ENCODE results near the gene MZT2B. TPM values are rescaled to one million over a fixed set of nuclear protein-coding genes. Genes with fewer than 3 reads are reported as not detected.
"Not testable (repeated sequence)": the region's sequence is repeated elsewhere in the genome, so short reads cannot be mapped to it uniquely, and the experiment has no call there.

MZT2B gene
- total and polyA plus RNA-seq, 2 of the 13 experiments (the other 11 are each of a cell fraction or from before 2014, with no cell fraction given), result 253 to 410 TPM

GRCh38 chr2:130162486-130162885 is 19.6 kb upstream of the MZT2B start:
- WGBS (ENCODE audit: low lambda C conversion rate), result 99% methylated on average over 6 of the region's 7 CpGs
- H3K4me3 ChIP-seq (replicated peaks in 1 of 3; ENCODE audit: insufficient read depth in 1 of 3, low read depth in 2 of 3, low read length in 3 of 3); BruUV-seq (replicated peaks); H3K27me3 ChIP-seq (ENCODE audit: control insufficient read depth in 1 of 2, insufficient read depth in 2 of 2, low read length in 2 of 2); H4K20me1 ChIP-seq (ENCODE audit: insufficient read depth, low read length); H3K9ac ChIP-seq (ENCODE audit: insufficient read depth, low read depth, low read length); DNase-seq (ENCODE audit: low spot score); CTCF ChIA-PET (ENCODE audit: low intra/inter-chr PET ratio, low total read pairs); H3K4me1 ChIP-seq (ENCODE audit: insufficient read depth, low read length); FAIRE-seq; H3K4me2 ChIP-seq (ENCODE audit: low read depth, low read length); ATAC-seq; H3K79me2 ChIP-seq (ENCODE audit: insufficient read depth, low read length); H2AFZ ChIP-seq (ENCODE audit: low read length); in situ Hi-C loops (cut with HindIII; ENCODE audit: extremely low pct_ligation_motif_present, low pct_unique_long_range_greater_than_20kb); intact Hi-C loops (cut with micrococcal nuclease; ENCODE audit: unreplicated experiment); H3K27ac ChIP-seq (ENCODE audit: extremely low read length, insufficient read depth, low read length); POLR2A ChIA-PET; H3K9me3 ChIP-seq (ENCODE audit: low read length): not testable (repeated sequence)
- peaks cover 31 to 58% of the 10 kb centered on the region in 2 experiments for H3K36me3 ChIP-seq (replicated peaks in 1 of 2; ENCODE audit: control insufficient read depth in 1 of 2, insufficient read depth in 2 of 2, low read length in 2 of 2)

GRCh38 chr2:130162968-130163367 is 19.1 kb upstream of the MZT2B start:
- POLR2A ChIA-PET, result no interaction called here
- no peak overlapping the region for H3K4me3 ChIP-seq (replicated peaks in 1 of 3; ENCODE audit: insufficient read depth in 1 of 3, low read depth in 2 of 3, low read length in 3 of 3)
- H3K36me3 ChIP-seq (replicated peaks in 1 of 2; ENCODE audit: control insufficient read depth in 1 of 2, insufficient read depth in 2 of 2, low read length in 2 of 2), result peaks cover 33 to 63% of the 10 kb centered on the region in 2 experiments
- no peak overlapping the region for H2AFZ ChIP-seq (ENCODE audit: low read length)
- in situ Hi-C loops (cut with HindIII; ENCODE audit: extremely low pct_ligation_motif_present, low pct_unique_long_range_greater_than_20kb), result no loop called here
- no TSS peak for BruUV-seq (replicated peaks)
- FAIRE-seq, result no peak
- no peak overlapping the region for H3K27ac ChIP-seq (ENCODE audit: extremely low read length, insufficient read depth, low read length)
- H3K4me2 ChIP-seq (ENCODE audit: low read depth, low read length), result no peak overlapping the region
- ATAC-seq, result no peak
- CTCF ChIA-PET (ENCODE audit: low intra/inter-chr PET ratio, low total read pairs), result no interaction called here
- no peaks in the 10 kb centered on the region for H3K4me1 ChIP-seq (ENCODE audit: insufficient read depth, low read length)
- no peak overlapping the region for H3K9ac ChIP-seq (ENCODE audit: insufficient read depth, low read depth, low read length)
- no peak for DNase-seq (ENCODE audit: low spot score)
- H3K79me2 ChIP-seq (ENCODE audit: insufficient read depth, low read length), result no peaks in the 10 kb centered on the region
- intact Hi-C loops (cut with micrococcal nuclease; ENCODE audit: unreplicated experiment), result no loop called here
- no peaks in the 10 kb centered on the region for H3K9me3 ChIP-seq (ENCODE audit: low read length)
- H4K20me1 ChIP-seq (ENCODE audit: insufficient read depth, low read length), result no peaks in the 10 kb centered on the region
- H3K27me3 ChIP-seq (ENCODE audit: control insufficient read depth in 1 of 2, insufficient read depth in 2 of 2, low read length in 2 of 2), result no peaks in the 10 kb centered on the region
- 98% methylated on average over 7 of the region's 9 CpGs for WGBS (ENCODE audit: low lambda C conversion rate)
- TF ChIP-seq TOPORS (CRISPR knock-in tag; IDR thresholded peaks at IDR 0.05), result no peak
- no peak for TF ChIP-seq PRMT3 (CRISPR knock-in tag; IDR thresholded peaks at IDR 0.05; ENCODE audit: borderline replicate concordance, low read depth)
- TF ChIP-seq, protein P1, sequence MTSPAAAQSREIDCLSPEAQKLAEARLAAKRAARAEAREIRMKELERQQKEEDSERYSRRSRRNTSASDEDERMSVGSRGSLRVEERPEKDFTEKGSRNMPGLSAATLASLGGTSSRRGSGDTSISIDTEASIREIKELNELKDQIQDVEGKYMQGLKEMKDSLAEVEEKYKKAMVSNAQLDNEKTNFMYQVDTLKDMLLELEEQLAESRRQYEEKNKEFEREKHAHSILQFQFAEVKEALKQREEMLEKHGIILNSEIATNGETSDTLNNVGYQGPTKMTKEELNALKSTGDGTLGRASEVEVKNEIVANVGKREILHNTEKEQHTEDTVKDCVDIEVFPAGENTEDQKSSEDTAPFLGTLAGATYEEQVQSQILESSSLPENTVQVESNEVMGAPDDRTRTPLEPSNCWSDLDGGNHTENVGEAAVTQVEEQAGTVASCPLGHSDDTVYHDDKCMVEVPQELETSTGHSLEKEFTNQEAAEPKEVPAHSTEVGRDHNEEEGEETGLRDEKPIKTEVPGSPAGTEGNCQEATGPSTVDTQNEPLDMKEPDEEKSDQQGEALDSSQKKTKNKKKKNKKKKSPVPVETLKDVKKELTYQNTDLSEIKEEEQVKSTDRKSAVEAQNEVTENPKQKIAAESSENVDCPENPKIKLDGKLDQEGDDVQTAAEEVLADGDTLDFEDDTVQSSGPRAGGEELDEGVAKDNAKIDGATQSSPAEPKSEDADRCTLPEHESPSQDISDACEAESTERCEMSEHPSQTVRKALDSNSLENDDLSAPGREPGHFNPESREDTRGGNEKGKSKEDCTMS (CRISPR knock-in tag; conservative IDR thresholded peaks at IDR 0.05), result no peak
- no peak for TF ChIP-seq ZNF512B (CRISPR knock-in tag; IDR thresholded peaks at IDR 0.05; ENCODE audit: borderline replicate concordance)
- TF ChIP-seq, protein P2, sequence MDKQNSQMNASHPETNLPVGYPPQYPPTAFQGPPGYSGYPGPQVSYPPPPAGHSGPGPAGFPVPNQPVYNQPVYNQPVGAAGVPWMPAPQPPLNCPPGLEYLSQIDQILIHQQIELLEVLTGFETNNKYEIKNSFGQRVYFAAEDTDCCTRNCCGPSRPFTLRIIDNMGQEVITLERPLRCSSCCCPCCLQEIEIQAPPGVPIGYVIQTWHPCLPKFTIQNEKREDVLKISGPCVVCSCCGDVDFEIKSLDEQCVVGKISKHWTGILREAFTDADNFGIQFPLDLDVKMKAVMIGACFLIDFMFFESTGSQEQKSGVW (CRISPR knock-in tag; IDR thresholded peaks at IDR 0.05; ENCODE audit: borderline replicate concordance), result no peak
- TF ChIP-seq ZNF781 (CRISPR knock-in tag; IDR thresholded peaks at IDR 0.05; ENCODE audit: borderline replicate concordance, not compliant biosample characterization), result no peak
- TF ChIP-seq CENPBD1 (CRISPR knock-in tag; IDR thresholded peaks at IDR 0.05; ENCODE audit: borderline replicate concordance, low read depth), result no peak
- no peak for TF ChIP-seq NPAS2 (CRISPR knock-in tag; IDR thresholded peaks at IDR 0.05; ENCODE audit: borderline replicate concordance)
- no peak for TF ChIP-seq HOXA3 (CRISPR knock-in tag; IDR thresholded peaks at IDR 0.05)
- TF ChIP-seq ZNF432 (CRISPR knock-in tag; IDR thresholded peaks at IDR 0.05; ENCODE audit: borderline replicate concordance), result no peak
- TF ChIP-seq SAFB2 (CRISPR knock-in tag; IDR thresholded peaks at IDR 0.05; ENCODE audit: borderline replicate concordance, low read depth), result no peak
- TF ChIP-seq RFXANK (CRISPR knock-in tag; IDR thresholded peaks at IDR 0.05), result no peak

All from HepG2 (cell line).